Stimulated activated CD8-positive, alpha-beta memory T cell treated with anti-CD3 and anti-CD28 coated beads, Interleukin-15, amount 100 ng/mL, for 1 hour (primary cell): ENCODE results near the gene SH3BGRL2.
"Not testable (repeated sequence)": the region's sequence is repeated elsewhere in the genome, so short reads cannot be mapped to it uniquely, and the experiment has no call there.

Source experiments
- DNase-seq: peaks from one replicate; pipeline ENCODE4 v3.0.0-alpha.2; 2020; ENCODE audit warnings: low read depth

SH3BGRL2 gene

DNA sequence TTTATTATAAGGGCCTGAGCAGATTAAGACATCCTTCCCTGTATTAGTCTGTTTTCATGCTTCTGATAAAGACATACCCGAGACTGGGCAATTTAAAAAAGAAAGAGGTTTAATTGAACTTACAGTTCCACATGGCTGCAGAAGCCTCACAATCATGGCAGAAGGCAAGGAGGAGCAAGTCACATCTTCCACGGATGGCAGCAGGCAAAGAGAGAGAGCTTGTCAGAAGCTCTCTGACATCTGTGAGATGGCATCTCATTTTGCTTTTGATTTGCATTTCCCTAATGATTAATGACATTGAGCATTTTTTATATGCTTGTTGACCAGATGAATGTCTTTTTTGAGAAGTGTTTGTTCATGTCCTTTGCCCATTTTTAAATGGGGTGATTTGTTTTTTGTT lies 114.2 kb downstream of the SH3BGRL2 start:
- not testable (repeated sequence) for DNase-seq

GRCh38 chr6:79746325-79746724 lies 115.2 kb downstream of the SH3BGRL2 start:
- not testable (repeated sequence) for DNase-seq

GRCh38 chr6:79750806-79751205 lies 119.7 kb downstream of the SH3BGRL2 start:
- no peak for DNase-seq
